SK-N-MC (cell line): ENCODE results near the gene LRRC52.

Experiments
- EZH2 ChIP-seq: fragments of 200-600 bp; sonication (generic); IDR thresholded peaks from one replicate; pipeline ENCODE4 v1.6.1; 2017; ENCODE audit warnings: antibody characterized with exemption
- POLR2AphosphoS5 ChIP-seq: IDR thresholded peaks from 2 replicates; pipeline ENCODE4 v1.6.1; 2012; ENCODE audit warnings: mild to moderate bottlenecking, low read depth, low read length, borderline replicate concordance

DNA sequence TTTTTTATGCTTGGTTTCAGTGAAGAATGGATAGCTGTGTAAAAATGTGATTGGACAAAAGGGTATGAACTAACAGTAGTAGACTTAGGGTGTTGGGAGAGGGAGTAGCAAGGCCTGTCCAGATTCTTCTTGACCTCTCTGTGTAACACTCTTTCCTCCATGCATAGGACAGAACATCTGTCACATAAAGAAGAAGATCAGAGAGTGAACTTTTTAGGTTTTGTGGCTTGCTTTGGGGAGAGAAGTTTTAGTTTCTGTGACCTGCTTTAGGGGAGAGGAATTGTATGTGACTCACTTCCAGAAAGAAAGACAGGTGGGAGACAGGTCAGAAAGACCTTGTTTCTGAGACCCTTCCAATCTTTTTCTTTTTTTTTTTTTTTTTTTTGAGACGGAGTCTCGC, 27.3 kb upstream of the LRRC52 start:
- TF ChIP-seq EZH2 (no peak), POLR2AphosphoS5 (no peak)
